H1 (cell line): ENCODE results near the gene BRPF1. TPM values are rescaled to one million over a fixed set of nuclear protein-coding genes. Genes with fewer than 3 reads are reported as not detected.

Source experiments
- CBX5 ChIP-seq: fragments of 300-800, 300-1000 bp; sonication (generic); IDR thresholded peaks from 2 replicates; pipeline ENCODE4 v1.7.1; 2016; ENCODE audit warnings: antibody characterized with exemption, low read length, low read depth
- EZH2 ChIP-seq: fragments of 200-600 bp; sonication (generic); IDR thresholded peaks from 2 replicates; pipeline ENCODE4 v1.7.1; 2012; ENCODE audit warnings: low read depth, mild to moderate bottlenecking, moderate library complexity, low read length, inconsistent platforms; ENCODE audit not compliant: severe bottlenecking
- SIX5 ChIP-seq: IDR thresholded peaks from 2 replicates; pipeline ENCODE4 v1.6.1; 2011; ENCODE audit warnings: mild to moderate bottlenecking, low read depth, low read length
- polyA plus RNA-seq, 7 experiments: library from polyadenylated mRNA; depleted of rRNA in 3 of 7; stranded (reverse) in 5 of 7; unstranded in 2 of 7; fragments of >200 nt in 5 of 7; fragments of 200-250 nt in 2 of 7; gene quantifications; 1 replicate in 5 of 7; 2 replicates in 1 of 7; 4 replicates in 1 of 7; pipeline versions ENCODE4 v1.2.1 to v1.2.3, GENCODE V29; 2011 to 2013; ENCODE audit warnings: missing spikeins in 2 of 7, mixed read lengths in 2 of 7
- total RNA-seq: library from RNA; stranded (reverse); fragmentation: NEBNext Ultra II Directional; extraction: Animal tissue kit (Norgen Biotek cat#: 25700); gene quantifications from 2 replicates; pipeline ENCODE4 v1.2.1, GENCODE V29; 2021
- TF ChIP-seq, protein P1 (sequence below): IDR thresholded peaks from 2 replicates; pipeline ENCODE4 v1.6.1; 2011; ENCODE audit warnings: low read depth, mild to moderate bottlenecking, low read length; ENCODE audit not compliant: insufficient read depth

Gene BRPF1
- total and polyA plus RNA-seq, 2 of the 8 experiments (the other 6 are each of a cell fraction or from before 2014, with no cell fraction given): 11.3 to 21.7 TPM

DNA sequence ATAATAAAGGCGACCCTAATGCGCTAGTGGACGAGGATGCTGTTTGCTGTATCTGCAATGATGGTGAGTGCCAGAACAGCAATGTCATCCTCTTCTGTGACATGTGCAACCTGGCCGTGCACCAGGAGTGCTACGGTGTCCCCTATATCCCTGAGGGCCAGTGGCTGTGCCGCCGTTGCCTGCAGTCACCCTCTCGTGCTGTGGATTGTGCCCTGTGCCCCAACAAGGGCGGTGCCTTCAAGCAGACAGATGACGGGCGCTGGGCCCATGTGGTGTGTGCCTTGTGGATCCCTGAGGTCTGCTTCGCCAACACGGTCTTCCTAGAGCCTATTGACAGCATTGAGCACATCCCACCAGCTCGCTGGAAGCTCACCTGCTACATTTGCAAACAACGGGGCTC lies 7.6 kb downstream of the BRPF1 start (continued):
- TF ChIP-seq, protein P1, sequence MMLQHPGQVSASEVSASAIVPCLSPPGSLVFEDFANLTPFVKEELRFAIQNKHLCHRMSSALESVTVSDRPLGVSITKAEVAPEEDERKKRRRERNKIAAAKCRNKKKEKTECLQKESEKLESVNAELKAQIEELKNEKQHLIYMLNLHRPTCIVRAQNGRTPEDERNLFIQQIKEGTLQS: no peak
- TF ChIP-seq EZH2: no peak
- no peak for TF ChIP-seq CBX5
- no peak for TF ChIP-seq SIX5
